ENCODE data around the gene L1CAM.

Gene L1CAM

GRCh38 chrX:153876112-153876491 lies 9.9 kb downstream of the L1CAM start:
- no peak for DNase-seq

GRCh38 chrX:153875391-153876111 lies 10.4 kb downstream of the L1CAM start:
- peak; percentile 27 for DNase-seq

- DNase-seq: no peak
Measured at GRCh38 chrX:153874366-153875125, 11.4 kb downstream of the L1CAM start.

GRCh38 chrX:153874085-153874365 lies 11.9 kb downstream of the L1CAM start:
- DNase-seq: no peak

- DNase-seq: no peak
Measured at GRCh38 chrX:153873282-153874084, 12.5 kb downstream of the L1CAM start.

- DNase-seq: no peak
Measured at GRCh38 chrX:153871946-153872878, 13.8 kb downstream of the L1CAM start.

- no peak for DNase-seq
Measured at GRCh38 chrX:153871451-153871850, 14.5 kb downstream of the L1CAM start.

- no peak for DNase-seq
Measured at GRCh38 chrX:153870791-153871360, 15.1 kb downstream of the L1CAM start.

GRCh38 chrX:153870288-153870690 lies 15.7 kb downstream of the L1CAM start:
- DNase-seq: no peak

GRCh38 chrX:153869473-153870287 lies 16.3 kb downstream of the L1CAM start:
- DNase-seq: no peak

GRCh38 chrX:153868576-153869472 lies 17.1 kb downstream of the L1CAM start:
- DNase-seq: no peak

- DNase-seq: no peak
Measured at GRCh38 chrX:153867671-153868070, 18.3 kb downstream of the L1CAM start.

- no peak for DNase-seq
Measured at GRCh38 chrX:153867139-153867538, 18.8 kb downstream of the L1CAM start.

- DNase-seq: no peak
Measured at GRCh38 chrX:153866302-153867019, 19.5 kb downstream of the L1CAM start.

- no peak for DNase-seq
Measured at GRCh38 chrX:153865685-153866084, 20.3 kb downstream of the L1CAM start.

GRCh38 chrX:153865321-153865580 lies 20.7 kb downstream of the L1CAM start:
- DNase-seq: no peak

- no peak for DNase-seq
Measured at GRCh38 chrX:153864561-153865320, 21.2 kb downstream of the L1CAM start.

- no peak for DNase-seq
Measured at GRCh38 chrX:153864101-153864500, 21.9 kb downstream of the L1CAM start.
